Myocyte (in vitro differentiated cells): ENCODE results near the gene MED16. TPM values are rescaled to one million over a fixed set of nuclear protein-coding genes. Genes with fewer than 3 reads are reported as not detected.

Source experiments
- DNase-seq: peaks from one replicate; pipeline ENCODE4 v3.0.0-alpha.2; 2012; ENCODE audit warnings: low read depth
- total RNA-seq: library from RNA; depleted of rRNA; stranded (reverse); fragments of >200 nt; gene quantifications from 2 replicates; pipeline ENCODE4 v1.2.3, GENCODE V29; 2014

Gene MED16
- total RNA-seq, 1 donor from 2014 or later = 27.7 TPM

DNA sequence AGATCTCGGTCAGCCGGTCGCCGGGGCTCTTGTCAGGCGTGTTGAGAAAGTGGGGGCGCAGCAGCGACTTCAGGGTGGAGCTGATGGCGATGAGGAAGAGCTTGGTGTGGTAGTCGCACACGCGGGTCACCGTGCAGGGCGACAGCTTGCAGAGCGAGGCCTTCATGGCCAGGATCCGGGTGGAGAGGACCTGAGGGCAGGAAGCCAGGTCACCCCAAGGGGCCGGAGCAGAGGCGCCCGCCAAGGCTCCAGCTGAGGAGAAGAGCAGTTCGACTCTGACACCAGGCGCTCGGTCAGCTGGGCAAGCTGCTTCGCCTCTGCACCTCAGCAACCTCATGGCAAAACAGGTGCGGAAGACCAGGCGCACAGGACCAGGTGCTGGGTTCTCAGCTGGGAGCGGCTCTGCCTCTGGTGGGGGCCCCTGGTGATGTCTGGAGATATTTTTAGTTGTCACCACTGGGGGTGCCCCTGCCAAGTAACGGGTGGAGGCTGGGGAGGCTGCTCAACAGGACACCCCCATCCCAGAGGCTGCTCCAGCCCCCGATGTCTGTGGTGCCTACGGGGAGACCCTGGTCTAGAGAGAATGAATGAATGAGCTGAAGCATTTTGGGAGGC is 17.6 kb downstream of the MED16 start:
- DNase-seq = peak; percentile 40

DNA sequence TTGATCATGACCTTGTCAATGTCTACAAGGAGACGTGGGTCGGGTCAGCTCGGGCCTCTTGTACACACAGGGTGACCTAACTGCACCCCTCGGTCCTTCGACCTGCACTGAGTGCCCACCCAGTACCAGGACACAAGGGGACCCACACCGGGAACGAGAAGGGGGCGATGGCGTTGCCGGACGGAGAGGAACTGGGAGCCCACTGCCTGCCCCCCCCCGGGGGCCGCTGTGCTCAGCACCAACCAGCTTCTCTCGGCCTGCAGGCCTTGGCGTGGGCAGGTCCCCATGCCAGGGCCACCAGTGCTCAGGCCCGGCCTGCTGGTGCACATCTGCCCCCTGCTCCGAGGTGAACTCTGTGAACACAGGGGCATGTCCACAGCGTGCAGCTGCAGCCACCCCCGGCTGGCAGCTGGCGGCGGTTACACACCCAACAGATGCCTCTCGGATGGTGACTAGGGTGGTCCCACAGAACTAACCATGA is 19.4 kb downstream of the MED16 start:
- no peak for DNase-seq

DNA sequence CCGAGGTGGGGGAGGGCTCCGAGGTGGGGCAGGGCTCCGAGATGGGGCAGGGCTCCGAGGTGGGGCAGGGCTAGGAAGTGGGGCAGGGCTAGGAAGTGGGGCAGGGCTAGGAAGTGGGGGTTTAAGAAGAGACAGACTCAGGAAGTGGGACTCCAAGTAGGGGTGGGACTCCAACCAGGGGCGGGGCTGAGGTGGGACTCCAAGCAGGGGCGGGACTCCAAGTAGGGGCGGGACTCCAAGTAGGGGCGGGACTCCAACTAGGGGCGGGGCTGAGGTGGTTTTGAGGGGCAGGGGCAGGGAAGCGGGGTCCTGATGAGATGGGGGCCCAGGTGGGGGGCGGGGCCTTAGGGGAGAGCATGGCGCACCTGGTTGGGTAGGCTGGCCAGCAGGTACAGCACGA is 19.9 kb downstream of the MED16 start:
- no peak for DNase-seq

DNA sequence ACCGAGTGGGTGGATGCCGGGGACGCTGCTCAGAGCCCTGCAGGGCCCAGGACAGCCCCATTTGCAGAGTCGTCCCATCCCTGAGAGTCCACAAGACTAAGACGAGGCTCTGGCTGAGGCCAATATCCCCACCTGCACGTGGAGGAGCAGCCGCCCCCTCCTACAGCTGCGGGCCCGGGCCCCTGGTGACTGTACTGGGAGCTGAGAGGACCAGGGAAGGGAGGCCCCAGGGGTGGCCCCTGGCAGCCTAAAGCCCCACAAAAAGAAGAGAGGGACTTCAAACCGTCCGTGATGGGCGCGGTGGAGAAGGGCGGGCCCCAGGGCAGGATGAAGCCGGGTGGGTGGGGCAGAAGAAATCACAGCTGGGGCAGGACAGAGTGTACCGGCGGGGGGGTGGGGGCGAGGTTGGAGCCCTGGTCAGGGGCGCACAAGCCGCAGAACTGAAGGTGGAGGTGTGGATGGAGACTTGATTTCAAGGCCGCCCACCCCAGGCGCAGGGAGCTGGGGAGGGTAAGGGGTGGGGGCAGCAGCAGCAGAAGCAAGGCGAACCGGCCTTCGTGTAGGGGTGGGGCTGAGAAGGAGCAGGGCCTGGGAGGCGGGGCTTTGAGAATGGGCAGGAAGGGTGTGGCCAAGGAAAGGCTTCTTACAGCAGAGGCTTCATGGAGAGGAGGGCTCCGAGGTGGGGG is 20.6 kb downstream of the MED16 start:
- DNase-seq = no peak

DNA sequence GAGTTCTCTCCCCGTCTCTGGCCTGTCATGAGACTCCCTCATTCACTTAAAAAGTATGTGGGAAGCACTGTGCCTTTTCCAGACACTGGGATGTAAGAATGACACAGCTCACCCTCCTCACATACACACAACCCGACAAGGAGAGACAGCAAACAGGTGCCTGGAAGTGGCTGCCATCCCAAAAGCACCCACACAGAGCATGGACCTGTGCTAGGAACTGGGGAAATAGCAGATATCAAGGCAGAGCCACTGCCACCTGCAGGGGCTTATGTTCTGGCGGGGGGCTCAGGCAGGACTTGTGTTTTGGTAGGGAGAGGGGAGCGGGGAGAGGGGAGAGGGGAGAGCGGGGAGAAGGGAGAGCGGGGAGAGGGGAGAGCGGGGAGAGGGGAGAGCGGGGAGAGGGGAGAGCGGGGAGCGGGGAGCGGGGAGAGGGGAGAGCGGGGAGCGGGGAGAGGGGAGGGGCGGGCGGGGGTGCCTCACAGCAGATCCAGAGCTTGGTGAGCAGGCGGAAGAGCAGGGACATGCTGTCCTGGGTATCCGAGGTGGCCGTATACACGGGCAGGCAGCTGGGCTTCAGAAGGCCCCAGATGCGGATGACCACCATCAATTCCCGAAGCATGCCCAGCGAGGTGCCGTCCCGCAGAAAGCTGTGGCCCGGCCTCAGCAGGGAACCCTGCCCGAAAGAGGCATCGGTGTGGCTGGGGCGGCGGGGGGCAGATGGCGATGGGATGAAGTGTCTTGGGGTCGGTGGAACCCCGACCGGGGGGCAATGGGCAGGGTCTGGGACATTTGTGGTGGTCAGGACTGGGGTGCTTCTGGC is 21.3 kb downstream of the MED16 start:
- DNase-seq = peak; percentile 46

DNA sequence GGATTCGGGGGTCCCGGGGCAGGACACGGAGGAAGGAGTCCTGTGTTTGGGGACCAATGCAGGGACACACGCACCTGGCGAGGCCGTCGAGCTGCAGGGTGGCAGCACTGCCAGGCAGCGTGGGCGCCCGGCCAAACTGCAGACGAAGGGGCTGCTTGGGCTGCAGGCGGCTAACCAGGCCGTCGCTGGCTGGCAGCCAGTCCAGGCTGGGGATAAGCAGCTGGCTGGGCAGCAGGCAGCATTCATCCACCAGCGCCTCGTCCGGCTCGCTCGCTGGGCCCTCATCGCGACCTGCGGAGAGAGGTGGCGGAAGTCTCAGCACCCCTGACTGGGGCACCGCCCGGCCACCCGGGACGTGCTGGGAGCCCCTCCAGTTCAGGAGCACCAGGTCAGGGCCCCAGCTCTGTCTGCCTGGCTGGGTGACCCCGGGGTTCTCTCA is 22.0 kb downstream of the MED16 start:
- peak; percentile 70 for DNase-seq

DNA sequence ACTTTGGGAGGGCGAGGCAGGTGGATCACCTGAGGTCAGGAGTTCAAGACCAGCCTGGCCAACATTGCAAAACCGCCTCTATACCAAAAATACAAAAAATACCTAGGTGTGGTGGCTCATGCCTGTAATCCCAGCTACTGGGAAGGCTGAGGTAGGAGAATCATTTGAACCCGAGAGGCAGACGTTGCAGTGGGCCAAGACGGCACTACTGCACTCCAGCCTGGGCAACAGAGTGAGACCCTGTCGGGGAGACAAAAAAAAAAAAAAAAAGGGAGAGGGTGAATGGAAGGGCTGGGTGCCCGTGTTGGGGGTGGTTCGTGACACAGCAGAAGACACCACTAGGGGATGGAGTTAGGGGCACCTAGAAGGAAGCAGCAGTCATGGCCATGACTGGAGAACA is 22.7 kb downstream of the MED16 start:
- DNase-seq = no peak

DNA sequence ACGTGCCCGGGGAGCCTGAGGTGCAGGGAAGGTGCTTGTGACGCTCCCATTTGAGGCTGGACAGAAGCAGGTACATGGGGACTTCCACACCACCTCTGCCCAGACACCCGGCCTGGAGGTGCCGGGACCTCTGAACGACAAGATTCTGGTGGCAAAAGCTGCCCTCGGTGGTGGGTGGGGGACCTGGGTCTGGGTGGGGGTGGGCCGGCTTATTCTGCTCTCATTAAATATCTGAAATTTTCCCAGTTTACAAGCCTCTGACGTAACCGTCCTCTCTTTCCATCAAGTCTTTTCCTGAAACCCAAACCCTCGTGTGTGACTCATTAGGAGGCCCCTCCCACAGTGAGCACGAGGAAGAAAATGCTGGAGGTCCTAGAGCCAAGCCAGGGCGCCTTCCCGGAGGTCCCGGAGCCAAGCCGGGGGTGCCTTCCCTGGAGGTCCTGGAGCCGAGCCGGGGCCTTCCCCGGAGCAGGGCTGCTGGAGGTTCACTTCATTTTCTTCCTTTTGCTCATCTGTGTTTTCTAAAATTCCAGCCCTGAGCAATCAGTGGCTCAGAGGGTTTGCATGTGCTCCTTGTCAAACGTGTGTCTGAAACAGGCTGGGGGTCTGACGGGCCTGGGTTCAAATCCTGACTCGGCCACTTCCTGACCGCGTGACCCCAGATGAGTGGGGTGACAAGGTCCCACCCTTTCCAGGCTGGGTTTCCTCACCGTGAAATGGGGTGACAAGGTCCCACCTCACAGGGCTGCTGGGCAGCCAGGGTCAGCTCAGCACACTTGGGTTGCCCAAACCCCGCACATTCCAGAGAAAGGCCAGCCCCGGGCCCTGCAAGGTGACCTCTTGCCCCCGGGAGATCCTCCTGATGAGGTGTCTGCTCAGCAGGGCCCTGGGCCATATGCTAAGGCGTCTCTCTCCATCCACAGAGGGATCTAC is 23.5 kb downstream of the MED16 start:
- DNase-seq = peak; percentile 82

DNA sequence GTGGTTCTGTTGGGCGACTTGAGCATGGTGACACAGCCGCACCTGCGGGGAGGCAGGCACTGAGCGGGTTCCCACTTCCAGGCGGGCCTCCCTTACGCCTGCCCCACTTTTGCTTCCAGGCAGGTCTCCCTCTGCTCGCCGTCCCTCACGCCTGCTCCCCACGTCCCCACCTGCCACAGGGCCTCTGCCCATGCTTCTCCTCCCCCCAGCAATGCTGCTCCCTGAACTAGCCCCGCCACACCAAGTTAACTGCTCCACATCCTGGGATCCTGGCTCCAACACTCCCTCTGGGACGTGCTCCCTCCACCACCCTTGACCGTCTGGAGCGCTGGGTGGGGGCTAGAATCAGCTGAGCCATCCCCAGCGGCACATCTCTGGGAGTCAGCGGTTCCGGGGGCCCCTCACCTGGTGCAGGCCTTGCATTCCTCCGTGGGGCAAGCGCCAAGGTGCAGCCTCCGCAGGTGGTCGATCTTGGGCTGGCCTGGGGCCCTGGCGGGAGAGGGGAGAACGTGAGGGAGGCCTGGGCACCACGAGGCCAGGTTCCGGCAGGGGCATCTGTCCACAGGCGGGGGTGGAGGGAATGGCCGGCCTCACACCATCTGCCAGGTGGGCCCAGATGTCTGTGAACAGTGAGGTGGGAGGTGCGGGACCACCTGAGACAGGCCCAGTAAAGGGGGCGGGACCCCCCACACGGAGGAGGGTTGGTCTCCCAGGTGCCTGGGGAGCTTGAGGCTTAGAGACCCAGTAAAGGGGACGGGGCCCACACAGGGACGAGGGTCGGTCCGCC is 24.3 kb downstream of the MED16 start:
- DNase-seq = no peak

DNA sequence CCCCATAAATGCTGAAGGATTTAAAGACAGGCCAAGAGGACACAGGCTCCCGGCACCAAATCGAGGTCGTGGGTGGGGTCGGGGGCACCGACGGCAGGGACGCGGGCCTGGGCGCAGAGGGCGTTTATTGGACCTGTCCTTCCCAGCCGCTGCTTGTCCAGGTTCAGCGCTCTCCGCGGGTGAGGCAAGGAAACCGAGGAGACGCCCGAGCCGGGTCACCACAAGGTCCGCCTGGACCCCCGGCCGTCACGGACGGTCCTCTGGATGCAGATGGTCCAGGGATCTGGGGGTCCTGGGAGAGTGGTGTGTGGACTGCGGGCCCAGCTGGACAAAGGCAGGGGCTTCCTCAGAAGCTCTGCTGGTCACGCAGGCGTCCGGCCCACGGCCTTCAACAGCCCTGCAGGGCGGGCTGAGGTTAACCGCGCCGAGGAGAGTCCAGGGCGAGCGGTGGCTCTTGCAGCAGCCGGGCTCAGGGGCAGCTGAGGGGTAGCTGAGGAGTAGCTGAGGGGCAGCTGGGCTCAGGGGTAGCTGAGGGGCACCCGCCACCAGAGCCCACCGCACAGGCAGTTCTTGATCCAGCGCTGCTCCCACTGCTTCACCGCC is 25.0 kb downstream of the MED16 start:
- DNase-seq = no peak

DNA sequence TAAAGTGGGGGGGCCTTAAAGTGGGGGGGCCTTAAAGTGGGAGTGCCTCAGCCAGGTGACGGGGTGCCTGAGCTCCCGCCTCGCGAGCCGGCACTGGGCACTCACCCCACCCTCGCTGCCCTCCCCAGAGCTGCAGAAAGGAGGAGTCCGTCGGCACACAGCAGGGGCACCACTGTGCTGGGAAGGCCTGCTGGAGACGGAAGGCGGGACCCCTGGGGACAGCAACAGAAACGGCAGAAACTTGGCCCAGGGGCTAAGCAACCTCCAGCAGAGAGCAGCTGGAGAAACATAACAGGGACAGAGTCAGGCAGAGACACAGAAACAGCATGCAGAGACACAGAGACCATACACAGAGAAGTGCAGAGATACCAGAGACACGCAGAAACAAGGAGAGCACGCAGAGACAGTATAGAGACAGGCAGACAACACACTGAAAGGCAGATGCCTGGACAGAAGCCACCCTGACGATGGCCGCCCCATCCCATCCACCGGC is 25.6 kb downstream of the MED16 start:
- no peak for DNase-seq

DNA sequence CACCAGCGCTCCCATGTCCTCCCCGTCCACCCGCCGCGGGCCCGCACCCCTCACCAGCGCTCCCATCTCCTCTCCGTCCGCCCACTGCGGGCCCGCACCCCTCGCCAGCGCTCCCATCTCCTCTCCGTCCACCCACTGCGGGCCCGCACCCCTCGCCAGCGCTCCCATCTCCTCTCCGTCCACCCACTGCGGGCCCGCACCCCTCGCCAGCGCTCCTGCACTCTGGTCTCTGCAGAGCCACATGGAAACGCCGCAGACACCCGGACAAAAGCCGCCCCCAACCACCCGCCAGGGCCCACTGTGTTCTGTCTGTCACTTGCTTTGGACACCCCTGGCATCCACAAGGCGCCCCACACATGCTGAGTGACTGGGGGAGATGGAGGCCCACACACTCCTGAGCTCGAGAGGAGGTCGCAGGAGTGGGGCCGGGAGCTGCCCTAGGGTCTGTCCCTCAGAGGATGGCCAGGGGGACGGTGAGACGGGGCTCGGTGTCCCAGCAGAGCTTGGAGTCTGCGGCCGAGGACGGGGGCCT is 26.2 kb downstream of the MED16 start:
- DNase-seq = no peak

DNA sequence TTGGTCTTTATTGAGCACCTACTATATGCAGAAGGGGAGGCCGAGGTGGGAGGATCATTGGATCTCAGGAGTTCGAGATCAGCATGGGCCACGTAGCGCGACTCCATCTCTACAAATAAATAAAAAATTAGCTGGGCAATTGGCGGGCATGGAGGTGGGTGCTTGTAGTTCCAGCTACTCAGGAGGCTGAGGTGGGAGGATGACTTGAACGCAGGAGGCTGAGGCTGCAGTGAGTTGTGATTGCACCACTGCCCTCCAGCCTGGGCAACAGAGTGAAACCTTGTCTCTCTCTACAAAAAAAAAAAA is 29.7 kb downstream of the MED16 start:
- DNase-seq = no peak

DNA sequence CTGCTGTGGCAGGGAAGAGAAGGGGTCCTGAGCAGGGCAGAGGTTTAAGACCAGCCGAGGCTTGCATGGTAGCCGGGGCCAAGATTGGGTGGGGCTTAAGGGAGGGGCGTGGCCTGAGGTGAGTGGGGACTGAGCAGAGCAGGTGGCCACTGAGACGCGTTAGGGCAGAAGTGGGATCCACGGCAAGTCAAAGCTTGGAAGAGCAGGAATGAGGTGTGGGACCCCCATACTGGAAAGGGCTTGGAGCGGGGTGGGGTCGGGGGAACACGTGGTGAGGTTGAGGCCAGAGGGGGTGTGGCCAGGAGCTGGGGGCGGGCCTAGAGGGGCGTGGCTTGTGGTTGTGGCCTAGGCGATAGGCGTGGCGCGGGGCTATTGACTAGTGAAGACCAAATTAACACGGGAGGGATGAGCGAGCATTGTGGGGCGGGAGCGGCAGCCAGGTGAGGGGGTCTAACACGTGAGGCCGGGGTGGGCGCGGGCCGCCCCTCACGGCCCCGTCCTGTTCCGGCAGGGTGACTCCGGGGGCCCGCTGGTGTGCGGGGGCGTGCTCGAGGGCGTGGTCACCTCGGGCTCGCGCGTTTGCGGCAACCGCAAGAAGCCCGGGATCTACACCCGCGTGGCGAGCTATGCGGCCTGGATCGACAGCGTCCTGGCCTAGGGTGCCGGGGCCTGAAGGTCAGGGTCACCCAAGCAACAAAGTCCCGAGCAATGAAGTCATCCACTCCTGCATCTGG is 30.2 kb downstream of the MED16 start:
- DNase-seq = peak; percentile 26

DNA sequence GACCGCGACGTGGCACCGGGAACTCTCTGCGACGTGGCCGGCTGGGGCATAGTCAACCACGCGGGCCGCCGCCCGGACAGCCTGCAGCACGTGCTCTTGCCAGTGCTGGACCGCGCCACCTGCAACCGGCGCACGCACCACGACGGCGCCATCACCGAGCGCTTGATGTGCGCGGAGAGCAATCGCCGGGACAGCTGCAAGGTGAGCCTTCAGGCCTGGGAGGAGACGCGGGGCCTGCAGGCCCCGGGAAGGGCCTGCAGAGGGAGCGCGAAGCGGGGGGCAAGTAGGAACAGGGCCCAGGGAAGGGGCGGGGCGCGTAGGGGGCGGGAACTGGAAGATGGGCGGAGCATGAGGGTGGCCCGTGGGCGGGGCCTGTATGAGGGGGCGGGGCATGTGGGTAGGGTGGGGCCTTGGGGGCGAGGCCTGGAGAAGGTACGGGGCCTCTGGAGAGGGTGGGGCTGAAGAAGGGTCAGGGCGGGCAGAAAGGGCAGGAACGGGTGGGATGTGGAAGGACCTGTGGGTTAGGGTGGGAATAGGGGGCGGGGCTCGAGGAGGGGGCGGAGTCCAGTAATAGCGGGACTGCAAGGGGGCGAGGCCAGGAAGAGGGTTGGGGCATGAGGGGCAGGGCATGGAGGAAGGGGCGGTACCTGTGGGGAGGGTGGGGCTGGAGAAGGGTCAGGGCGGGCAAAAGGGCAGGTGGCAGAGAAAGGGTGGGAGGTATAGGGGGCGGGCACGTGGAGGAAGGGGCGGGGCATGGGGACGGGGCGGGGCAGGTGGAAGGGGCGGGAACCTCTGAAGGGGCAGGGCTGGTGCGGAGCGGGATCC is 31.0 kb downstream of the MED16 start:
- DNase-seq = no peak

DNA sequence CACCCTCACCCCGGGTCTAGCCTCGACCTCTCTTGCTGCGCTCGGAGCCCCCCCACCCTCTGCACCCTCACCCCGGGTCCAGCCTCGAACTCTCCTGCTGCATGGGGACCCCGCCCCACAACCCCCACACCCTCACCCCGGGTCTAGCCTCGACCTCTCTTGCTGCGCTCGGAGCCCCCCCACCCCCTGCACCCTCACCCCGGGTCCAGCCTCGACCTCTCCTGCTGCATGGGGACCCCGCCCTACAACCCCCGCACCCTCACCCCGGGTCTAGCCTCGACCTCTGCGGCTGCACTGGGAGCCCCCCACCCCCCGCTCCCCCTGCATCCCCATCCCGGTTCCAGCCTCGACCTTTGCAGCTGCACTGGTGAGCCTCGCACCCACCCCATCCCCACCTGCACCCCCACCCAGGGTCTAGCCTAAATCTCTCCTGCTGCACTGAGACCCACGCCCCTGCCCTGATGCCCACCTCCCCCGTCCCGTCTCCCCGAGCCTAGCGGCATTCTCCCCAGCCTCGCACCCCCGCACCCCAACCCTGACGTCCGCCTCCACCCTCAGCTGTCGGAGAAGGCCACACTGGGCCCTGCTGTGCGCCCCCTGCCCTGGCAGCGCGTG is 31.7 kb downstream of the MED16 start:
- DNase-seq = no peak
